ENCODE measurements around the gene LINGO3. TPM values are rescaled to one million over a fixed set of nuclear protein-coding genes. Genes with fewer than 3 reads are reported as not detected.
A peak's percentile ranks its signal among the peaks of the same experiment; 100 is the strongest.

LINGO3 gene
- total RNA-seq, 2 experiments from 2014 or later: 0.35 to 0.44 TPM

DNA sequence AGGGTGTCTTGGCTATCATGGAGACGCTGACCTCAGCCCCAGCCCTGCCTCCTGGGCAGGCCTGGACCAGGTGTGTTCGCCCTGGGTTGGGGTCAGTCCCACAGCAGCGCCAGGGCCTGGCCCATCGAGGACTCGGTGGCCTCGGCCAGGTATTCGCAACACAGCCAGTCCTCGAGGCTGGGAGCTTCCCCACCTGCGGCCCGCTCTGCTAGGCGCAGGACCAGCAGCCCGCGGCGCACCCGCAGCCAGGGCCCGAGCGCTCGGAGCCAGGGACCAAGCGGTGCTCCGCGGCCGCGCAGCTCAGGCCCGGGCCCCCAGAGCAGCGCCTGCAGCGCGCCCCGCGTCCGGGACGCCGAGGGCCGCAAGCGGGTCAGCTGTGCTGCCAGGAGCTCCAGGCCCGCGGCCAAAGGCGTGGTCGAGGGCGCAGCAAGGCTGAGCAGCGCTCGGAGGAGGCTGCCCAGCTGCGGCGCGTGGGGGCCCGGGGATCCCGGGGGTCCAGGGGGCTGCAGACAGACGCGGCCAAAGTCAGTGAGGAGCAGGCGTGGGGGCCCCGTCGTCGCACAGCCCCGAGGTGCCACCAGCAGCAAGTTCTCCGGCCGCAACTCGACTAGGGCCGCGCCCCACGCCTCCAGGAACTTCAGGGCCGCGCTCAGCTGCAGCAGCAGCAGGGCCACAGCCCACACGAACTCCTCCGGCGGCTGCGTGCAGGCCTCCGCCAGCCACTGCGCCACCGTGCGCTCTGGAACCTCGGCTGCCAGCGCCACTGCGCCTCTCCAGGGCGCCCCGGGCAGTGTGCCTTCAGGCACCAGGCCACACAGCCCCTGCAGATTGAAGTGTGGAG lies 32.1 kb downstream of the LINGO3 start:
- H3K27ac Mint-ChIP-seq: no peak overlapping the region
- CTCF ChIA-PET: interaction anchor here (1.0 to 7.7 kb wide), 4 partner anchors 11 to 331 kb away, joined by 3 to 49 read pairs (median 6); no protein-coding TSS in a partner anchor
- POLR2A ChIA-PET: no interaction called here
- no peak overlapping the region for H3K4me3 Mint-ChIP-seq
- H3K9me3 Mint-ChIP-seq: no peaks in the 10 kb centered on the region
- H3K27me3 Mint-ChIP-seq: no peaks in the 10 kb centered on the region
- peaks cover 23% of the 10 kb centered on the region for H3K36me3 Mint-ChIP-seq (ENCODE audit: low read depth)
- H3K4me1 Mint-ChIP-seq: peaks cover 30% of the 10 kb centered on the region
- DNase-seq: no peak

DNA sequence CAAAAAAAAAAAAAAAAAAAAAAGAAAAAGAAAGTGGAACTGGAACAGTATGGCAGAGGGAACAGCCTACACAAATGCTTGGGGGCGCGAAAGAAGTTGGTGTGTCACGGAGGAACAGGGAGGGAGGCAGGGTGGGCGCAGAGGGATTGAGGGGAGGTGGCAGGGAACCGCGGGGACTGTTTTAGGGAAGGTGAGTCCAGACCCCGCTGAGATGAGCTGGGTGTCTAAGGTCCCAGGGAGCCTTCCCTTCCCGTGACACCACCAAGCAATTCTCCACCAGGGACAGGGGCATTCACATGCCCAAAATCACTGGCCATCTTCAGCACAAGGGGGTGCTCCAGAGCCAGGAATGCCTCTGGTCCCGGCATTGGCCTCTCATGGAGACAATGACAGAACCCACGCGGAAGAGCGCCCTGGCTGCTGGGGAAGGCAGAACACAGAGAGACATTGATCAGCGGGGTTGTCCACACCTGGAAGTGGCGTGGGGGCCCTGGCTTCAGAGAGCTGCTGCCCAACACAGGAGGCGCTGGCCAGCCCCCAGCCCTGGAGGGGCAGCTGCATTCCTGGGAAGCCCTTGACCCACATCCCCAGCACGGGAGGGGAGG lies 32.9 kb downstream of the LINGO3 start:
- peaks cover 30% of the 10 kb centered on the region for H3K4me1 Mint-ChIP-seq
- POLR2A ChIA-PET: no interaction called here
- peak; percentile 61 for DNase-seq
- H3K9me3 Mint-ChIP-seq: no peaks in the 10 kb centered on the region
- H3K36me3 Mint-ChIP-seq (ENCODE audit: low read depth): peaks cover 23% of the 10 kb centered on the region
- CTCF ChIA-PET: interaction anchor here (0.6 to 7.7 kb wide), 9 partner anchors 12 to 330 kb away, joined by 3 to 49 read pairs (median 6); partner anchors contain the start of gene PLEKHJ1
- H3K27me3 Mint-ChIP-seq: no peaks in the 10 kb centered on the region
- H3K27ac Mint-ChIP-seq: no peak overlapping the region
- no peak overlapping the region for H3K4me3 Mint-ChIP-seq

DNA sequence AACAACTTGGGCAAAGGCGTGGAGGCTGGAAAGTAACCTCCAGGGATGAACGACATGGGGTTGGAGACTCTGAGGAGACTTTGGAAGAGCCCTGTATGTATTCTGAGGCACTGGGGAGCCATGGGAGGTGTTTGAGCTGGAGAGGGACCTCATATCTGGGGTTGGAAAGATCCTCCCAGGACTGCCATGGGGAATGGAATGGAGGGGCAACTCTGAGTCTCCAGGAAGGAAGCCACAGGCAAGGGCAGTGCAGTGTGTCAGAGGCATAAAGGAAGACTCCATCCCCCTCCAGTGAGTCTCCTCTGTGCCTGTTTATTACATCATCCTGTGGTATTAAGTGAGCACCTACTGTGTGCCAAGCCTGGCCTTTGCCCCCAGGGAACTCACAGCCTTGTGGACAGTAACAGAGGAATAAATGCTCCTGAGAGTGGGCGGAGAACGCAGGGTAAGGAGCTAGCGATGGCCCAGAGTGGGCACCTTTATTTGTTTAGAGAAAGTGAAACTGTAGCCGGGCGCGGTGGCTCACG lies 33.7 kb downstream of the LINGO3 start:
- Mint-ChIP-seq H3K27ac (peak overlapping the region; percentile 79), H3K36me3 (ENCODE audit: low read depth) (peaks cover 25% of the 10 kb centered on the region), H3K4me1 (peaks cover 30% of the 10 kb centered on the region), H3K27me3 (no peaks in the 10 kb centered on the region), H3K9me3 (no peaks in the 10 kb centered on the region), H3K4me3 (peak overlapping the region; percentile 56)
- CTCF ChIA-PET: interaction anchor here (0.5 to 7.7 kb wide), 15 partner anchors 9 to 377 kb away, joined by 3 to 49 read pairs (median 4); partner anchors contain the start of gene PLEKHJ1
- POLR2A ChIA-PET: interaction anchor here (0.6 to 1.0 kb wide), 3 partner anchors 13 to 15 kb away, joined by 3 to 5 read pairs (median 3); no protein-coding TSS in a partner anchor
- DNase-seq: no peak

DNA sequence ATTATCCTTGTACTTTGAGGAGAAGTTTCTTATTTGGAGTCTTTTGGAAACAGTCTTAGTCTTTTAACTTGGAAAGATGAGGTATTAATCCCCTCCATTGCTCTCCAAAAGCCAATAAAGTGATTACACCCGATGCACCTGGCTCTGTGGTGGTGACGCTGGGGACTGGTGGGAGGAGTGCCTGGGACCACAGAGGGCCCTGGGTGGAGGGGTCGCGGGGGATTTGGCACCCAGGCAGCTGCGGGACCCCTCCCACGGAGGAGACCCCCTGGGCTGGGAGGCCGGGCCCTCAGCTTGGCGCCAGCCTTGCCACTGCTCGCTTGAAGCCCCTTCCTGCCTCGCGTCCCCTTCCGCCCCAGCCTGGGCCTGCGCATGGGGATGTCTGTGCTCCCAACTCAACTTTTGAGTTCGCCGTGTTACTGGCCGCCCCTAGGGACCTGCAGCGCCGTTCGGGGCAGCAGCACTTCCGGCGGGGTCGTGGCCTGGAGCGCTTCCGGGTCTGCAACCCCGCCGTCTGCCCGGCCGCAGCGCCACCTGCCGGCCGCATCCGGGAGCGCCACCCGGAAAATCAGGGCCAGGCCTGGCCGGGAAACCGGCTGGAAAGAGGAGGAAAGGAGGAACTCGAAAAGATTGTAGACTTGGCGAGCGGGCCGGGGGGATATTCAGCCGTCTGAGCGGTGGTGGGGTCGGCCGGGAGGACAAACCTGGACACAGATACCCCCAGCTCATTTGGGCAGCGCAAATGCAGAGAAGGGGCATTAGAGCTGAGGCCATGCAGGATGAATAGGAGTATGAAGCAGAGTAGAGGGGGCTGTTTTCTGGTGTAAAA lies 34.4 kb downstream of the LINGO3 start:
- DNase-seq: peak; percentile 80
- H3K36me3 Mint-ChIP-seq (ENCODE audit: low read depth): peaks cover 25% of the 10 kb centered on the region
- H3K9me3 Mint-ChIP-seq: no peaks in the 10 kb centered on the region
- H3K27ac Mint-ChIP-seq: peak overlapping the region; percentile 79
- no peaks in the 10 kb centered on the region for H3K27me3 Mint-ChIP-seq
- ChIA-PET CTCF (interaction anchor here (0.5 to 7.7 kb wide), 15 partner anchors 9 to 376 kb away, joined by 3 to 49 read pairs (median 4); partner anchors contain the start of gene PLEKHJ1), POLR2A (interaction anchor here (0.6 to 1.0 kb wide), 3 partner anchors 14 to 15 kb away, joined by 3 to 5 read pairs (median 3); no protein-coding TSS in a partner anchor)
- H3K4me3 Mint-ChIP-seq: peak overlapping the region; percentile 56
- peaks cover 31% of the 10 kb centered on the region for H3K4me1 Mint-ChIP-seq

DNA sequence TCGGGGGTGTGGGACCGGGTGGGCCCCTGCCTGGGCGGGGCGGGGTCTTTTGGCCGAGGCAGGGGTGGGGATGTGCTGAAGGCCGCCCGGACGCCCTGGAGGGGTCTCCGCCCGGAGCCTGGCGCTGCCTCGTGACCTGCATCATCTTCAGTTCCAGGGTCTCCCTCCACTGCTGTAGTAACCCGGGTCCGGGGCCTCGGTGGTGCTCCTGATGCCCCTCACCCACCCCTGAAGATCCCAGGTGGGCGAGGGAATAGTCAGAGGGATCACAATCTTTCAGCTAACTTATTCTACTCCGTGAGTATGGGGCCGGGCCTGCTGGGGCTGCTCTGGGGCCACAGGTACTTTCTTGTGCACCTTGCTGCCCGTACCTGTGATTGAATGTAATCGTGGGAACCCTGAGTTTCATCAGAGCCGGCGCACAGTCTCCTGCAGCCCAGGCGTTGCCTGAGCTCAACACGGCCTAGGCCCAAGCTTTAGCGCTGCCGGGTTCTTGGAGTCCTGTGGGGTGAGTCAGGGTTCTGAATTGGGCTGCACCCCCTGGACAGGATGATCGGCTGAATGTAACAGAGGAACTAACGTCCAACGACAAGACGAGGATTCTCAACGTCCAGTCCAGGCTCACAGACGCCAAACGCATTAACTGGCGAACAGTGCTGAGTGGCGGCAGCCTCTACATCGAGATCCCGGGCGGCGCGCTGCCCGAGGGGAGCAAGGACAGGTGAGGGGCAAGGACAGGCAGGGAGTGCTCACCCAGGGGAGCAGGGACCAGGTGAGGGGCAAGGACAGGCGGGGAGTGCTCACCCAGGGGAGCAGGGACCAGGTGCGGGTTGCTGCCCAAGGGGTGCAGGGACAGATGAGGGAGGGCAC lies 36.5 kb downstream of the LINGO3 start:
- Mint-ChIP-seq H3K4me1 (peaks cover 40% of the 10 kb centered on the region), H3K36me3 (ENCODE audit: low read depth) (peaks cover 25% of the 10 kb centered on the region), H3K27me3 (no peaks in the 10 kb centered on the region), H3K4me3 (peak overlapping the region; percentile 85), H3K9me3 (no peaks in the 10 kb centered on the region), H3K27ac (peak overlapping the region; percentile 90)
- ChIA-PET POLR2A (no interaction called here), CTCF (interaction anchor here (0.7 to 7.7 kb wide), 8 partner anchors 10 to 115 kb away, joined by 3 to 49 read pairs (median 4); partner anchors contain the start of gene PLEKHJ1)
- DNase-seq: no peak

DNA sequence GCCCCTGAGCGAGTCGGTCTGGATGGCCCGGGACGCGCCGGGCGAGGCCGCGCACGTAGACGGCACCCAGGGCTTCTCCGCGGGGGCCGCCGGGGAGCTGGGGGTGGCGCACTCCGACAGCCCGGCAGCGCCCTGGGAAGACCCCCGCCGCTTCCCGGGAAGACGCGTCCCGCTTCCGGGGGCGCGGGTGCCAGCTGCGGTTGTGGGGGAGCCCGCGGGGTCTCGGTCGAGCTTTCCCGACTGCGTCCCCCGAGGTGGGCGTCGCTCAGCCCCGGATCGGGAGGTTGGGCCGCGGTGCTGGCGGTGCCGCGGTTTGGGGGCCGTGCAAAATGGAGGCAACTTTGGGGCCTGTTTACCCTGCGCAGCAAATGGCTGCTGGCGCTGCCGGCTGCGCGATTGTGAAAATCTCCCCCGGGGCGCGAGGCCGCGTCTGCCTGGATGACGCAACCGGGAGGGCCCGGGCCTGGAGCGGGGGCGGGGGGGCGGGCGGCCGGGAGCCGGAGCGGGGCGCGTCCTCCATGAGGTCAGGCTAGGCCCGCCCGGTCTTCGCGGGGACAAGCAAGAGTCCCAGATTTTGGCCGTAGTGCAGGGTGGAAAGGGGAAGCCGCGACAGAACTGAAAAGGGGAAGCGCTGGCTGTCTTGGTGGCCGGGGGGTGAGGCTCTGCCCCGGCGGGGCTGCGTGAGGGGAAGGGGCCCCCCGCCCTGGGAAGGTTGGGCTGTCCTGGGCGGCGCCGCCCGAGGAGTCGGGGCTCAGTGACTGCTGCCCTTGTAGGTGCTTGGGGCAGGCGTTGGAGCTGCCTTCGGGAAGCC lies 37.3 kb downstream of the LINGO3 start:
- Mint-ChIP-seq H3K27me3 (no peaks in the 10 kb centered on the region), H3K36me3 (ENCODE audit: low read depth) (peaks cover 25% of the 10 kb centered on the region), H3K4me3 (peak overlapping the region; percentile 89), H3K4me1 (peaks cover 43% of the 10 kb centered on the region), H3K27ac (peak overlapping the region; percentile 62), H3K9me3 (no peaks in the 10 kb centered on the region)
- ChIA-PET POLR2A (no interaction called here), CTCF (interaction anchor here (0.8 to 1.8 kb wide), 6 partner anchors 9 to 40 kb away, joined by 3 to 5 read pairs (median 3); partner anchors contain the start of gene PLEKHJ1)
- DNase-seq: peak; percentile 70

DNA sequence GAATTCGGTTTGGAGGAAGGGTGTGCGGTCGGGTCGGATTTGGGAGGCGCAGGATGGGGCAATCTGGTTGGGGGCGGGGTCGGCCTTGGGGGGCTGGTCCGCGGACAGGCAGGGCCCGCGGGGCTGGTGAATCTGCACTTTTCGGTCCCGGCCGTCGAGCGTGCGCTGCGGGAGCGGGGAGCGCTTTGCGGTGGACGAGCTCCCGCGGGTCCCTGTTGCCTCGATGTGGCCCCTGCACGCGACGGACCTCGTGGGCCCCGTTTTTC lies 37.9 kb downstream of the LINGO3 start:
- Mint-ChIP-seq H3K27ac (peak overlapping the region; percentile 88), H3K4me1 (peaks cover 42% of the 10 kb centered on the region), H3K4me3 (peak overlapping the region; percentile 89), H3K27me3 (no peaks in the 10 kb centered on the region), H3K36me3 (ENCODE audit: low read depth) (peaks cover 24% of the 10 kb centered on the region), H3K9me3 (no peaks in the 10 kb centered on the region)
- CTCF ChIA-PET: interaction anchor here (0.9 to 1.3 kb wide), 3 partner anchors 8 to 31 kb away, joined by 3 to 5 read pairs (median 3); no protein-coding TSS in a partner anchor
- DNase-seq: peak; percentile 49
- POLR2A ChIA-PET: interaction anchor here (0.5 to 0.7 kb wide), 2 partner anchors 31 to 60 kb away, joined by 3 read pairs; no protein-coding TSS in a partner anchor

DNA sequence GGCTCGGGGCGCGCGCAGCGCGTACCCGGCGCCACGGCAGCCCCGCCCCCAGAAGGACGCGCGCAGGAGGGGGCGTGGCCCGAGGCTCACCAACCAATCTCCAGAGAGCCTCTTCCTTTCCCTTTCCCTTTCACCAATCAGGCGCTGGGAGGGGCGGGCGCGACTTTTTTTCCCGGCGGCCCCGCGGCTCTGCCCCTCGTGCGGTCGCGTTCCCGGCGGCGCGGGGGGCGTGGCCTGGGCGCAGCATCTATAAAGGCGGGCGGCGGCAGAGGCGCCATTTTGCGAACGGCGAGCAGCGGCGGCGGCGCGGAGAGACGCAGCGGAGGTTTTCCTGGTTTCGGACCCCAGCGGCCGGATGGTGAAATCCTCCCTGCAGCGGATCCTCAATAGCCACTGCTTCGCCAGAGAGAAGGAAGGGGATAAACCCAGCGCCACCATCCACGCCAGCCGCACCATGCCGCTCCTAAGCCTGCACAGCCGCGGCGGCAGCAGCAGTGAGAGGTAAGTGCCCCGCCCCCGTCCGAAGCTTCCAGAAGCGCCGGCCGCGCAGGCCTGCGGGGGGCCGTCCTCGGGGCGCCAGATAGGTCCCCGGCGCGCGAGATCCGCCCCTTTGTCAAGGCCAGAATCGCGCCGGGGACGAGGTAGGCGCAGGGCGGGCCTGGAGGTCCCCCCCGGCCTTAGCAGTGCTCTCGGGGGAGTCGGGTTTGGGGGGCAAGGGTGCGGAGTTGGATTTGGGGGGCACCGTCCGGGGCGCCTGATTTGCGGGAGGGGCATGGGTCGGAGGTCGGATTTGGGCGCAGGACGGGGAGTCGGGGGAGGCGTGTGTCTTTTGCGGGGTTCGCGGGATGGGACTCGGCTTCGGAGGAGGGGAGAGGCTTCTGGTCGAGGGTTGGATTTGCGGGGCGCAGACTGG lies 38.5 kb downstream of the LINGO3 start:
- ChIA-PET CTCF (interaction anchor here (0.9 to 1.3 kb wide), 2 partner anchors 11 to 31 kb away, joined by 3 to 5 read pairs; no protein-coding TSS in a partner anchor), POLR2A (interaction anchor here (0.5 to 0.7 kb wide), 3 partner anchors 31 to 62 kb away, joined by 3 to 4 read pairs (median 3); no protein-coding TSS in a partner anchor)
- Mint-ChIP-seq H3K36me3 (ENCODE audit: low read depth) (peaks cover 20% of the 10 kb centered on the region), H3K9me3 (no peaks in the 10 kb centered on the region), H3K4me1 (peaks cover 39% of the 10 kb centered on the region), H3K27ac (peak overlapping the region; percentile 88), H3K4me3 (peak overlapping the region; percentile 89), H3K27me3 (no peaks in the 10 kb centered on the region)
- DNase-seq: peak; percentile 98

DNA sequence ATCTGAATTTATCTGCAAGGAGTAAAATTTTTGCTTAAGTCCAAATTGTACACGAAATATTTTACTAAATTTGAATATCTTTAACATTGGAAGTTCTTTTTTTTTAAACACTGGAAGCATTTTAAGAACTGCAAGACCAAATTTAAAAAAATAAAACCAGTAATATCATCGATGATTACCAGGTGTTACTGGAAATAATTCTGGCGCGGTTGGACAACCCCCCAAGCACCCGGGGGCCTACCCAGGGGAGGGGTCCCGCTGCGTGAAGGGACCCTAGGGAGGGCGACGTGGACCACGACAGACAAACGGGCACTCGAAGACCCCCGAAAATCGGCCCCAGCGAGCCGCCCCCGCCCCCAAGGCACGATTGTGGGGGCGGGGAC lies 39.1 kb downstream of the LINGO3 start:
- Mint-ChIP-seq H3K27ac (peak overlapping the region; percentile 62), H3K4me3 (peak overlapping the region; percentile 89), H3K4me1 (peaks cover 32% of the 10 kb centered on the region), H3K9me3 (no peaks in the 10 kb centered on the region), H3K27me3 (no peaks in the 10 kb centered on the region), H3K36me3 (ENCODE audit: low read depth) (peaks cover 14% of the 10 kb centered on the region)
- DNase-seq: no peak
- POLR2A ChIA-PET: no interaction called here
- CTCF ChIA-PET: no interaction called here

DNA sequence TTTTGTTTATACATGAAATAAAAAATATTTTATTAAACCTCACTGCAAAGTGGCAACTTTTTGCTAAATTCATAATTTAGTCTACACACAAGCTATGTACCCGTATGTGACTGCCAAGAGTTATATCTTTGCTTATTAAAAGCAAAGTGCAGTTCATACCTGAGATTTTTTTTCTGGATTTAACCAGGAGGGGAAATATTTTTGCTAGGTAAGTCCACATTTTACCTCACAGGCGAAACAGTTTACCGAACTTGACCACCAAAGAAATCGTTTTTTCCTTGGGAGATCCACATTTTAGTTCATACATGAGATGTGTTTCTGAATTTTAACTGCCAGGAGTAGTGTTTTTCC lies 39.5 kb downstream of the LINGO3 start:
- POLR2A ChIA-PET: no interaction called here
- Mint-ChIP-seq H3K4me3 (peak overlapping the region; percentile 89), H3K4me1 (peaks cover 29% of the 10 kb centered on the region), H3K9me3 (no peaks in the 10 kb centered on the region), H3K27me3 (no peaks in the 10 kb centered on the region), H3K36me3 (ENCODE audit: low read depth) (peaks cover 12% of the 10 kb centered on the region), H3K27ac (peak overlapping the region; percentile 62)
- no peak for DNase-seq
- CTCF ChIA-PET: no interaction called here
